Neuron (in vitro differentiated cells): ENCODE data around the gene CRADD.

Source experiments
- H2AFZ ChIP-seq: one replicate; pipeline ENCODE4 v1.6.1; 2013; ENCODE audit warnings: low read depth, mild to moderate bottlenecking, inconsistent platforms, low read length, moderate library complexity
- H3K27me3 ChIP-seq: one replicate; pipeline ENCODE4 v1.6.1; 2013; ENCODE audit warnings: low read length; ENCODE audit not compliant: insufficient read depth
- H3K36me3 ChIP-seq: one replicate; pipeline ENCODE4 v1.6.1; 2013; ENCODE audit warnings: low read length; ENCODE audit not compliant: insufficient read depth
- H3K4me1 ChIP-seq: one replicate; pipeline ENCODE4 v1.6.1; 2013; ENCODE audit warnings: low read length; ENCODE audit not compliant: insufficient read depth
- H3K4me3 ChIP-seq: 2 replicates; pipeline ENCODE4 v1.5.1; 2013; ENCODE audit warnings: mild to moderate bottlenecking, low read length, moderate library complexity
- H3K9me3 ChIP-seq: one replicate; pipeline ENCODE4 v1.6.1; 2013; ENCODE audit warnings: low read length

CRADD gene

GRCh38 chr12:93888964-93889363, 211.8 kb downstream of the CRADD start:
- H3K4me1 ChIP-seq: peaks cover 11% of the 10 kb centered on the region
- H3K4me3 ChIP-seq: no peak overlapping the region
- no peaks in the 10 kb centered on the region for H3K9me3 ChIP-seq
- H3K27me3 ChIP-seq: no peaks in the 10 kb centered on the region
- no peak overlapping the region for H2AFZ ChIP-seq
- no peaks in the 10 kb centered on the region for H3K36me3 ChIP-seq

- no peaks in the 10 kb centered on the region for H3K27me3 ChIP-seq
- H2AFZ ChIP-seq: no peak overlapping the region
- peaks cover 11% of the 10 kb centered on the region for H3K4me1 ChIP-seq
Measured at GRCh38 chr12:93889516-93890212, 212.5 kb downstream of the CRADD start.

GRCh38 chr12:93892423-93893268, 215.5 kb downstream of the CRADD start:
- Histone ChIP-seq H3K27me3 (no peaks in the 10 kb centered on the region), H3K4me1 (peaks cover 11% of the 10 kb centered on the region), H3K4me3 (no peak overlapping the region), H3K36me3 (no peaks in the 10 kb centered on the region), H3K9me3 (no peaks in the 10 kb centered on the region), H2AFZ (peak overlapping the region; percentile 49)

More at GRCh38 chr12:93889516-93890212, 212.5 kb downstream of the CRADD start:
- no peak overlapping the region for H3K4me3 ChIP-seq
- H3K9me3 ChIP-seq: no peaks in the 10 kb centered on the region
- no peaks in the 10 kb centered on the region for H3K36me3 ChIP-seq

- H3K27me3 ChIP-seq: no peaks in the 10 kb centered on the region
- no peaks in the 10 kb centered on the region for H3K9me3 ChIP-seq
- H3K4me1 ChIP-seq: peaks cover 11% of the 10 kb centered on the region
- H3K4me3 ChIP-seq: no peak overlapping the region
- H2AFZ ChIP-seq: no peak overlapping the region
- H3K36me3 ChIP-seq: no peaks in the 10 kb centered on the region
Measured at GRCh38 chr12:93894391-93895088, 217.4 kb downstream of the CRADD start.

GRCh38 chr12:93895089-93895445, 217.9 kb downstream of the CRADD start:
- Histone ChIP-seq H3K27me3 (no peaks in the 10 kb centered on the region), H3K9me3 (no peaks in the 10 kb centered on the region), H3K36me3 (no peaks in the 10 kb centered on the region), H3K4me3 (no peak overlapping the region), H2AFZ (no peak overlapping the region), H3K4me1 (peaks cover 11% of the 10 kb centered on the region)

- no peak overlapping the region for H2AFZ ChIP-seq
- peaks cover 11% of the 10 kb centered on the region for H3K4me1 ChIP-seq
- H3K9me3 ChIP-seq: no peaks in the 10 kb centered on the region
- H3K4me3 ChIP-seq: no peak overlapping the region
- no peaks in the 10 kb centered on the region for H3K36me3 ChIP-seq
- no peaks in the 10 kb centered on the region for H3K27me3 ChIP-seq
Measured at GRCh38 chr12:93896427-93896826, 219.3 kb downstream of the CRADD start.

GRCh38 chr12:93896952-93897351, 219.8 kb downstream of the CRADD start:
- H3K27me3 ChIP-seq: no peaks in the 10 kb centered on the region
- H2AFZ ChIP-seq: no peak overlapping the region
- no peak overlapping the region for H3K4me3 ChIP-seq
- H3K9me3 ChIP-seq: no peaks in the 10 kb centered on the region
- H3K36me3 ChIP-seq: no peaks in the 10 kb centered on the region
- peaks cover 11% of the 10 kb centered on the region for H3K4me1 ChIP-seq

GRCh38 chr12:93901739-93902138, 224.6 kb downstream of the CRADD start:
- Histone ChIP-seq H3K27me3 (no peaks in the 10 kb centered on the region), H3K36me3 (no peaks in the 10 kb centered on the region), H3K9me3 (no peaks in the 10 kb centered on the region), H2AFZ (no peak overlapping the region), H3K4me3 (no peak overlapping the region), H3K4me1 (no peaks in the 10 kb centered on the region)

- no peaks in the 10 kb centered on the region for H3K27me3 ChIP-seq
- H3K36me3 ChIP-seq: no peaks in the 10 kb centered on the region
- no peaks in the 10 kb centered on the region for H3K4me1 ChIP-seq
- H3K4me3 ChIP-seq: no peak overlapping the region
- no peaks in the 10 kb centered on the region for H3K9me3 ChIP-seq
- no peak overlapping the region for H2AFZ ChIP-seq
Measured at GRCh38 chr12:93902192-93902591, 225.0 kb downstream of the CRADD start.

GRCh38 chr12:93902736-93903562, 225.8 kb downstream of the CRADD start:
- no peaks in the 10 kb centered on the region for H3K4me1 ChIP-seq
- H3K36me3 ChIP-seq: no peaks in the 10 kb centered on the region
- H3K27me3 ChIP-seq: no peaks in the 10 kb centered on the region
- H3K4me3 ChIP-seq: no peak overlapping the region
- H3K9me3 ChIP-seq: no peaks in the 10 kb centered on the region
- H2AFZ ChIP-seq: no peak overlapping the region

GRCh38 chr12:93904124-93904523, 226.9 kb downstream of the CRADD start:
- Histone ChIP-seq H3K4me3 (no peak overlapping the region), H2AFZ (no peak overlapping the region), H3K27me3 (no peaks in the 10 kb centered on the region), H3K36me3 (no peaks in the 10 kb centered on the region), H3K4me1 (no peaks in the 10 kb centered on the region), H3K9me3 (no peaks in the 10 kb centered on the region)

- no peak overlapping the region for H3K4me3 ChIP-seq
- peaks cover 2% of the 10 kb centered on the region for H3K9me3 ChIP-seq
- no peaks in the 10 kb centered on the region for H3K27me3 ChIP-seq
- no peaks in the 10 kb centered on the region for H3K36me3 ChIP-seq
- H3K4me1 ChIP-seq: no peaks in the 10 kb centered on the region
- no peak overlapping the region for H2AFZ ChIP-seq
Measured at GRCh38 chr12:93908264-93908663, 231.1 kb downstream of the CRADD start.
